Activated T-helper 1 cell treated with anti-CD3 and anti-CD28 coated beads, Interleukin-12 subunit alpha, Interleukin-12 subunit beta, Interleukin-2, Interleukin-4 antibody, amounts not matched to agents 30 ng/mL and 10 ng/mL and 1 ng/mL, durations not matched to agents 14 hours and 24 hours and 36 hours (primary cell): ENCODE results near the gene CHPF2. TPM values are rescaled to one million over a fixed set of nuclear protein-coding genes. Genes with fewer than 3 reads are reported as not detected.
A peak's percentile ranks its signal among the peaks of the same experiment; 100 is the strongest.

Experiments used
- DNase-seq: peaks from one replicate; pipeline ENCODE4 v3.0.0; 2021; ENCODE audit warnings: low spot score
- H3K27ac Mint-ChIP-seq: one replicate; pipeline ENCODE4 v1.8.0; 2021; ENCODE audit warnings: mild to moderate bottlenecking, mixed read lengths
- H3K27me3 Mint-ChIP-seq: one replicate; pipeline ENCODE4 v1.8.0; 2022; ENCODE audit warnings: mild to moderate bottlenecking, moderate library complexity, mixed read lengths; ENCODE audit not compliant: insufficient read depth
- H3K36me3 Mint-ChIP-seq: one replicate; pipeline ENCODE4 v1.8.0; 2021; ENCODE audit warnings: low read depth, mixed read lengths
- H3K4me1 Mint-ChIP-seq: one replicate; pipeline ENCODE4 v1.8.0; 2021; ENCODE audit warnings: low read depth, mixed read lengths
- H3K4me3 Mint-ChIP-seq: one replicate; pipeline ENCODE4 v1.8.0; 2021; ENCODE audit warnings: mild to moderate bottlenecking, moderate library complexity, mixed read lengths
- H3K9me3 Mint-ChIP-seq: one replicate; pipeline ENCODE4 v1.8.0; 2021; ENCODE audit warnings: mixed read lengths
- intact Hi-C: fragments of 100-400 bp; cut with micrococcal nuclease; formaldehyde crosslinking; loops from one replicate; pipeline ENCODE4 v1.15.1; 2024
- total RNA-seq: library from RNA; stranded (reverse); gene quantifications from 2 replicates; pipeline ENCODE4 v1.2.3, GENCODE V29; 2022

CHPF2 gene
- total RNA-seq, 1 donor from 2014 or later = 48.5 TPM

- Mint-ChIP-seq H3K27ac (no peak overlapping the region), H3K4me1 (peaks cover 54% of the 10 kb centered on the region)
- intact Hi-C loops = no loop called here
Measured at GRCh38 chr7:151229249-151229648, 3.0 kb upstream of the CHPF2 start.

GRCh38 chr7:151231080-151231479, 1.2 kb upstream of the CHPF2 start:
- Mint-ChIP-seq H3K4me1 (peaks cover 44% of the 10 kb centered on the region), H3K36me3 (peaks cover 14% of the 10 kb centered on the region), H3K9me3 (no peaks in the 10 kb centered on the region), H3K27me3 (peaks cover 2% of the 10 kb centered on the region), H3K27ac (no peak overlapping the region), H3K4me3 (peak overlapping the region; percentile 28)
- no peak for DNase-seq
- intact Hi-C loops = loop anchor here (5.0 to 10.0 kb wide), 2 partner anchors 401 to 1444 kb away; partner anchors contain the start of gene XRCC2

More at GRCh38 chr7:151229249-151229648, 3.0 kb upstream of the CHPF2 start:
- H3K4me3 Mint-ChIP-seq = no peak overlapping the region
- peaks cover 24% of the 10 kb centered on the region for H3K36me3 Mint-ChIP-seq
- peaks cover 2% of the 10 kb centered on the region for H3K27me3 Mint-ChIP-seq
- no peaks in the 10 kb centered on the region for H3K9me3 Mint-ChIP-seq
- DNase-seq = no peak

- intact Hi-C loops = loop anchor here (1.0 to 10.0 kb wide), 11 partner anchors 11 to 1442 kb away; partner anchors contain the start of genes ABCB8, NUB1, TMUB1 and XRCC2
- peak overlapping the region; percentile 98 for H3K27ac Mint-ChIP-seq
- peaks cover 29% of the 10 kb centered on the region for H3K4me1 Mint-ChIP-seq
- H3K36me3 Mint-ChIP-seq = peaks cover 10% of the 10 kb centered on the region
- peak; percentile 53 for DNase-seq
- no peaks in the 10 kb centered on the region for H3K9me3 Mint-ChIP-seq
- H3K4me3 Mint-ChIP-seq = peak overlapping the region; percentile 100
- peaks cover 2% of the 10 kb centered on the region for H3K27me3 Mint-ChIP-seq
Measured at GRCh38 chr7:151232917-151233701, 826 bp downstream of the CHPF2 start.

GRCh38 chr7:151233804-151234203, 1.5 kb downstream of the CHPF2 start:
- intact Hi-C loops = loop anchor here (2.0 to 10.0 kb wide), 4 partner anchors 117 to 1441 kb away; partner anchors contain the start of genes XRCC2 and ZNF775
- peaks cover 2% of the 10 kb centered on the region for H3K27me3 Mint-ChIP-seq
- H3K27ac Mint-ChIP-seq = peak overlapping the region; percentile 98
- peaks cover 28% of the 10 kb centered on the region for H3K4me1 Mint-ChIP-seq
- no peaks in the 10 kb centered on the region for H3K9me3 Mint-ChIP-seq
- peaks cover 10% of the 10 kb centered on the region for H3K36me3 Mint-ChIP-seq
- no peak for DNase-seq
- peak overlapping the region; percentile 100 for H3K4me3 Mint-ChIP-seq

- intact Hi-C loops = loop anchor here (10.0 kb wide), 1 partner anchor 1440 kb away; the partner anchor contains the start of gene XRCC2
- H3K9me3 Mint-ChIP-seq = no peaks in the 10 kb centered on the region
- no peaks in the 10 kb centered on the region for H3K27me3 Mint-ChIP-seq
- H3K27ac Mint-ChIP-seq = no peak overlapping the region
- peaks cover 28% of the 10 kb centered on the region for H3K4me1 Mint-ChIP-seq
- DNase-seq = no peak
- peak overlapping the region; percentile 67 for H3K4me3 Mint-ChIP-seq
- H3K36me3 Mint-ChIP-seq = peaks cover 15% of the 10 kb centered on the region
Measured at GRCh38 chr7:151235091-151235787, 3.0 kb downstream of the CHPF2 start.

GRCh38 chr7:151236406-151236805, 4.1 kb downstream of the CHPF2 start:
- Mint-ChIP-seq H3K27ac (no peak overlapping the region), H3K27me3 (no peaks in the 10 kb centered on the region), H3K9me3 (no peaks in the 10 kb centered on the region)

GRCh38 chr7:151237244-151238189, 5.2 kb downstream of the CHPF2 start:
- intact Hi-C loops = loop anchor here (10.0 kb wide), 1 partner anchor 1437 kb away; the partner anchor contains the start of gene XRCC2

More at GRCh38 chr7:151236406-151236805, 4.1 kb downstream of the CHPF2 start:
- peaks cover 24% of the 10 kb centered on the region for H3K4me1 Mint-ChIP-seq
- peaks cover 15% of the 10 kb centered on the region for H3K36me3 Mint-ChIP-seq
- DNase-seq = no peak
- no peak overlapping the region for H3K4me3 Mint-ChIP-seq
- intact Hi-C loops = loop anchor here (10.0 kb wide), 1 partner anchor 1438 kb away; the partner anchor contains the start of gene XRCC2

GRCh38 chr7:151238190-151238810, 6.0 kb downstream of the CHPF2 start:
- no peak overlapping the region for H3K27ac Mint-ChIP-seq
- H3K27me3 Mint-ChIP-seq = no peaks in the 10 kb centered on the region
- H3K4me1 Mint-ChIP-seq = peaks cover 19% of the 10 kb centered on the region
- no peak overlapping the region for H3K4me3 Mint-ChIP-seq
- no peaks in the 10 kb centered on the region for H3K9me3 Mint-ChIP-seq
- DNase-seq = no peak
- H3K36me3 Mint-ChIP-seq = peaks cover 15% of the 10 kb centered on the region
- intact Hi-C loops = loop anchor here (10.0 kb wide), 1 partner anchor 1437 kb away; the partner anchor contains the start of gene XRCC2

More at GRCh38 chr7:151237244-151238189, 5.2 kb downstream of the CHPF2 start:
- Mint-ChIP-seq H3K4me1 (peaks cover 14% of the 10 kb centered on the region), H3K4me3 (no peak overlapping the region), H3K27ac (no peak overlapping the region), H3K27me3 (no peaks in the 10 kb centered on the region), H3K9me3 (no peaks in the 10 kb centered on the region), H3K36me3 (peaks cover 15% of the 10 kb centered on the region)
- DNase-seq = no peak

GRCh38 chr7:151238924-151239836, 6.9 kb downstream of the CHPF2 start:
- Mint-ChIP-seq H3K9me3 (no peaks in the 10 kb centered on the region), H3K4me1 (peaks cover 19% of the 10 kb centered on the region), H3K27ac (no peak overlapping the region), H3K36me3 (peaks cover 9% of the 10 kb centered on the region), H3K4me3 (no peak overlapping the region), H3K27me3 (no peaks in the 10 kb centered on the region)
- intact Hi-C loops = loop anchor here (10.0 kb wide), 1 partner anchor 1436 kb away; the partner anchor contains the start of gene XRCC2
- no peak for DNase-seq

- peaks cover 19% of the 10 kb centered on the region for H3K4me1 Mint-ChIP-seq
- H3K9me3 Mint-ChIP-seq = no peaks in the 10 kb centered on the region
- no peak overlapping the region for H3K4me3 Mint-ChIP-seq
- intact Hi-C loops = loop anchor here (10.0 kb wide), 1 partner anchor 1435 kb away; the partner anchor contains the start of gene XRCC2
- H3K36me3 Mint-ChIP-seq = peaks cover 9% of the 10 kb centered on the region
- no peak overlapping the region for H3K27ac Mint-ChIP-seq
- peaks cover 6% of the 10 kb centered on the region for H3K27me3 Mint-ChIP-seq
- no peak for DNase-seq
Measured at GRCh38 chr7:151239837-151240459, 7.7 kb downstream of the CHPF2 start.
